GM23338 (cell line): ENCODE data around the gene SLAMF9. TPM values are rescaled to one million over a fixed set of nuclear protein-coding genes. Genes with fewer than 3 reads are reported as not detected.

Source experiments
- ATAC-seq: fragments of 200-7000 bp; cut with Tn5 transposase; 3 replicates; pipeline ENCODE4 v1.9.1; 2020
- DNase-seq: peaks from one replicate; pipeline ENCODE4 v3.0.0-alpha.2; 2015; ENCODE audit warnings: low spot score
- H2AFZ ChIP-seq: fragments of 200-600 bp; sonication (generic); 2 replicates; pipeline ENCODE4 v1.8.0; 2016; ENCODE audit warnings: antibody characterized with exemption, mild to moderate bottlenecking, moderate library complexity
- H3F3A ChIP-seq: fragments of 200-600 bp; sonication (generic); replicated peaks from 2 replicates; pipeline ENCODE4 v1.8.0; 2017; ENCODE audit warnings: antibody characterized with exemption, mixed run types, low read depth
- H3K27ac ChIP-seq: fragments of 200-600 bp; sonication (generic); 2 replicates; pipeline ENCODE4 v1.6.1; 2016; ENCODE audit warnings: low read depth
- H3K27me3 ChIP-seq: fragments of 200-600 bp; sonication (generic); 2 replicates; pipeline ENCODE4 v1.8.0; 2016; ENCODE audit warnings: mild to moderate bottlenecking, mixed run types, moderate library complexity; ENCODE audit not compliant: insufficient read depth
- H3K36me3 ChIP-seq: fragments of 200-600 bp; sonication (generic); 2 replicates; pipeline ENCODE4 v1.8.0; 2016; ENCODE audit warnings: mild to moderate bottlenecking; ENCODE audit not compliant: insufficient read depth
- H3K4me1 ChIP-seq: fragments of 200-600 bp; sonication (generic); 2 replicates; pipeline ENCODE4 v1.8.0; 2016; ENCODE audit warnings: mild to moderate bottlenecking, moderate library complexity; ENCODE audit not compliant: insufficient read depth
- H3K4me2 ChIP-seq: fragments of 200-600 bp; sonication (generic); 2 replicates; pipeline ENCODE4 v1.7.1; 2017; ENCODE audit warnings: mixed run types
- H3K4me3 ChIP-seq: fragments of 200-600 bp; sonication (generic); 2 replicates; pipeline ENCODE4 v1.6.1; 2016; ENCODE audit warnings: mixed run types
- H3K79me2 ChIP-seq: fragments of 200-600 bp; sonication (generic); replicated peaks from 2 replicates; pipeline ENCODE4 v1.8.0; 2017; ENCODE audit warnings: mild to moderate bottlenecking; ENCODE audit not compliant: insufficient read depth
- H3K9me2 ChIP-seq: fragments of 200-600 bp; sonication (generic); 2 replicates; pipeline ENCODE4 v1.8.0; 2017; ENCODE audit not compliant: insufficient read depth
- H4K20me1 ChIP-seq: fragments of 200-600 bp; sonication (generic); replicated peaks from 2 replicates; pipeline ENCODE4 v1.8.0; 2017; ENCODE audit warnings: mild to moderate bottlenecking; ENCODE audit not compliant: insufficient read depth
- H3K27ac Mint-ChIP-seq: 2 replicates; pipeline ENCODE4 v1.8.0; 2020; ENCODE audit warnings: inconsistent platforms, mild to moderate bottlenecking, moderate library complexity, mixed read lengths
- H3K27me3 Mint-ChIP-seq: 3 replicates; pipeline ENCODE4 v1.8.0; 2022; ENCODE audit warnings: low read depth, mild to moderate bottlenecking, moderate library complexity, mixed read lengths, inconsistent platforms; ENCODE audit not compliant: insufficient read depth, poor library complexity
- H3K36me3 Mint-ChIP-seq: 3 replicates; pipeline ENCODE4 v1.8.0; 2021; ENCODE audit warnings: low read depth, mild to moderate bottlenecking, inconsistent platforms, moderate library complexity, mixed read lengths
- H3K4me1 Mint-ChIP-seq: 3 replicates; pipeline ENCODE4 v1.8.0; 2020; ENCODE audit warnings: mild to moderate bottlenecking, inconsistent platforms, mixed read lengths
- H3K4me3 Mint-ChIP-seq: 3 replicates; pipeline ENCODE4 v1.8.0; 2021; ENCODE audit warnings: moderate library complexity, mild to moderate bottlenecking, inconsistent platforms, mixed read lengths
- H3K9me3 Mint-ChIP-seq: 3 replicates; pipeline ENCODE4 v1.8.0; 2020; ENCODE audit warnings: moderate library complexity, mild to moderate bottlenecking, inconsistent platforms, mixed read lengths
- CREB1 ChIP-seq: fragments of 250-450 bp; sonication (Bioruptor Pico); IDR thresholded peaks from 2 replicates; pipeline ENCODE4 v1.5.0; 2020; ENCODE audit warnings: low read depth, mild to moderate bottlenecking, moderate library complexity
- EZH2 ChIP-seq: fragments of 200-600 bp; sonication (generic); IDR thresholded peaks from one replicate; pipeline ENCODE4 v1.8.0; 2017; ENCODE audit warnings: antibody characterized with exemption, mild to moderate bottlenecking, low read depth; ENCODE audit not compliant: unreplicated experiment
- JUNB ChIP-seq: IDR thresholded peaks from one replicate; pipeline ENCODE4 v1.6.1; 2016; ENCODE audit warnings: antibody characterized with exemption; ENCODE audit not compliant: unreplicated experiment
- POLR2AphosphoS5 ChIP-seq: IDR thresholded peaks from 2 replicates; pipeline ENCODE4 v1.6.1; 2016; ENCODE audit warnings: antibody characterized with exemption, low read depth
- STAT1 ChIP-seq: IDR thresholded peaks from one replicate; pipeline ENCODE4 v1.6.1; 2016; ENCODE audit warnings: antibody characterized with exemption; ENCODE audit not compliant: unreplicated experiment
- ZNF114 ChIP-seq: fragments of 250-450 bp; sonication (Bioruptor Pico); IDR thresholded peaks from 2 replicates; pipeline ENCODE4 v1.5.0; 2020; ENCODE audit warnings: mild to moderate bottlenecking, moderate library complexity
- polyA plus RNA-seq: library from polyadenylated mRNA; unstranded; fragments of >200 nt; fragmentation: Nextera tagmentation; extraction: Ambion mirVana; gene quantifications from 2 replicates; pipeline ENCODE4 v1.2.1, GENCODE V29; 2016
- total RNA-seq: library from RNA; depleted of rRNA; stranded (reverse); fragments of >200 nt; shearing (Covaris generic); gene quantifications from 2 replicates; pipeline ENCODE4 v1.2.3, GENCODE V29; 2014
- TF ChIP-seq, protein P1 (sequence below), 2 experiments: fragments of 200-600 bp in 1 of 2; sonication (generic) in 1 of 2; conservative IDR thresholded peaks; 2 replicates each; pipeline versions ENCODE4 v1.5.1 to v1.6.1; 2016 to 2017; ENCODE audit warnings: antibody characterized with exemption in 2 of 2, low read depth in 2 of 2, mild to moderate bottlenecking in 2 of 2, moderate library complexity in 1 of 2
- TF ChIP-seq, protein P2 (sequence below): fragments of 250-450 bp; sonication (Bioruptor Pico); IDR thresholded peaks from 2 replicates; pipeline ENCODE4 v1.5.0; 2020; ENCODE audit warnings: mild to moderate bottlenecking, moderate library complexity
- TF ChIP-seq, protein P3 (sequence below): IDR thresholded peaks from 2 replicates; pipeline ENCODE4 v1.6.1; 2016; ENCODE audit warnings: antibody characterized with exemption
- TF ChIP-seq, protein P4 (sequence below): IDR thresholded peaks from one replicate; pipeline ENCODE4 v1.6.1; 2018; ENCODE audit warnings: antibody characterized with exemption; ENCODE audit not compliant: unreplicated experiment

SLAMF9 gene
- total and polyA plus RNA-seq, 2 experiments from 2014 or later: not detected

DNA sequence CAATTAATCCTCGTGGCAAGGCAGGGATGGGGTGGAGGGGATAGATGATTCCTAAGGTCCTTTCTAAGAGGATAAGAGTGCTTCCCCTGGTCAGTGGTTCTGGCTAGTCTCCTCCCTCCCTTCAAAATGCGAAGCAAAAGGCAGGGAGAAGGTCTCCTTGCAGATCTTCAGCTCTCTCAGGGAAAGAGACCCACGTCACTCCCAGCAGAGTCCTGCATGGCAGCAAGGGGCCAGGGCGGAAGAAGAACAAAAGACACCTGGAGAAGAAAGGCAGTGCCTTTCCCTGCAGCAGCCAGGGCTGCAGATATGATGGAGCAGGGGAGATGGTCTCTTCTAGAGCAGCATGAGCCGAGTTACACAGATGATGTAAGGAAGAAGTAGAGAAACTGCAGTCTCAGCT is 29.6 kb upstream of the SLAMF9 start (continued):
- TF ChIP-seq, protein P1, sequence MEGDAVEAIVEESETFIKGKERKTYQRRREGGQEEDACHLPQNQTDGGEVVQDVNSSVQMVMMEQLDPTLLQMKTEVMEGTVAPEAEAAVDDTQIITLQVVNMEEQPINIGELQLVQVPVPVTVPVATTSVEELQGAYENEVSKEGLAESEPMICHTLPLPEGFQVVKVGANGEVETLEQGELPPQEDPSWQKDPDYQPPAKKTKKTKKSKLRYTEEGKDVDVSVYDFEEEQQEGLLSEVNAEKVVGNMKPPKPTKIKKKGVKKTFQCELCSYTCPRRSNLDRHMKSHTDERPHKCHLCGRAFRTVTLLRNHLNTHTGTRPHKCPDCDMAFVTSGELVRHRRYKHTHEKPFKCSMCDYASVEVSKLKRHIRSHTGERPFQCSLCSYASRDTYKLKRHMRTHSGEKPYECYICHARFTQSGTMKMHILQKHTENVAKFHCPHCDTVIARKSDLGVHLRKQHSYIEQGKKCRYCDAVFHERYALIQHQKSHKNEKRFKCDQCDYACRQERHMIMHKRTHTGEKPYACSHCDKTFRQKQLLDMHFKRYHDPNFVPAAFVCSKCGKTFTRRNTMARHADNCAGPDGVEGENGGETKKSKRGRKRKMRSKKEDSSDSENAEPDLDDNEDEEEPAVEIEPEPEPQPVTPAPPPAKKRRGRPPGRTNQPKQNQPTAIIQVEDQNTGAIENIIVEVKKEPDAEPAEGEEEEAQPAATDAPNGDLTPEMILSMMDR (conservative IDR thresholded peaks at IDR 0.05; ENCODE audit: low read depth in 2 of 2): no peak
- no peak for TF ChIP-seq EZH2
- no peak for TF ChIP-seq ZNF114 (CRISPR knock-in tag)
- no peak for TF ChIP-seq JUNB

DNA sequence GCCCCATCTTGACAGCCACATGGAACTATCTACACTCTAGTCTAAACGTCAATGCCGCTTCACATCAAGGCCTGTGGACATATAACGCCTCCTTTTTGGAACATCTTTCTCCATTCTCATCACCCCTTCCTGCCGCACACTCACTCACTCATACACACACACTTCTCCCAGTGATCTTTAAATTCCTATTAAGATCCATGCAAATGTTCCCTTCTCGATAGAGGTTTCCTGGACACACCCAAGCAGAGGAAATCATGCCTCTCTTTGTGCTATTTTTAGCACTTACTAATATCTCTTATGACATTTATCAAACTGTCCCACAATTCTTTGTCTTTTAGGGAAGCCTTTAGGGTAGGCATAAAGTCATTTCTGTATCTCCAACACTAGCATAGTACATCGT is 28.2 kb upstream of the SLAMF9 start:
- H3K4me1 ChIP-seq: no peaks in the 10 kb centered on the region
- H3K4me3 ChIP-seq: no peak overlapping the region
- H3K27ac ChIP-seq: no peak overlapping the region
- Mint-ChIP-seq H3K4me3 (no peak overlapping the region), H3K9me3 (no peaks in the 10 kb centered on the region), H3K36me3 (no peaks in the 10 kb centered on the region), H3K27me3 (peaks cover 4% of the 10 kb centered on the region), H3K27ac (no peak overlapping the region), H3K4me1 (peaks cover 5% of the 10 kb centered on the region)
- H3K36me3 ChIP-seq: no peaks in the 10 kb centered on the region
- no peaks in the 10 kb centered on the region for H3K79me2 ChIP-seq
- no peaks in the 10 kb centered on the region for H4K20me1 ChIP-seq
- no peak overlapping the region for H3K4me2 ChIP-seq
- no peaks in the 10 kb centered on the region for H3F3A ChIP-seq
- DNase-seq: no peak
- no peak for ATAC-seq
- 0 out of 2 replicates have a peak, but pooled peaks cover 5% of the 10 kb centered on the region for H3K9me2 ChIP-seq
- H2AFZ ChIP-seq: no peak overlapping the region
- H3K27me3 ChIP-seq: no peaks in the 10 kb centered on the region
- TF ChIP-seq, protein P2, sequence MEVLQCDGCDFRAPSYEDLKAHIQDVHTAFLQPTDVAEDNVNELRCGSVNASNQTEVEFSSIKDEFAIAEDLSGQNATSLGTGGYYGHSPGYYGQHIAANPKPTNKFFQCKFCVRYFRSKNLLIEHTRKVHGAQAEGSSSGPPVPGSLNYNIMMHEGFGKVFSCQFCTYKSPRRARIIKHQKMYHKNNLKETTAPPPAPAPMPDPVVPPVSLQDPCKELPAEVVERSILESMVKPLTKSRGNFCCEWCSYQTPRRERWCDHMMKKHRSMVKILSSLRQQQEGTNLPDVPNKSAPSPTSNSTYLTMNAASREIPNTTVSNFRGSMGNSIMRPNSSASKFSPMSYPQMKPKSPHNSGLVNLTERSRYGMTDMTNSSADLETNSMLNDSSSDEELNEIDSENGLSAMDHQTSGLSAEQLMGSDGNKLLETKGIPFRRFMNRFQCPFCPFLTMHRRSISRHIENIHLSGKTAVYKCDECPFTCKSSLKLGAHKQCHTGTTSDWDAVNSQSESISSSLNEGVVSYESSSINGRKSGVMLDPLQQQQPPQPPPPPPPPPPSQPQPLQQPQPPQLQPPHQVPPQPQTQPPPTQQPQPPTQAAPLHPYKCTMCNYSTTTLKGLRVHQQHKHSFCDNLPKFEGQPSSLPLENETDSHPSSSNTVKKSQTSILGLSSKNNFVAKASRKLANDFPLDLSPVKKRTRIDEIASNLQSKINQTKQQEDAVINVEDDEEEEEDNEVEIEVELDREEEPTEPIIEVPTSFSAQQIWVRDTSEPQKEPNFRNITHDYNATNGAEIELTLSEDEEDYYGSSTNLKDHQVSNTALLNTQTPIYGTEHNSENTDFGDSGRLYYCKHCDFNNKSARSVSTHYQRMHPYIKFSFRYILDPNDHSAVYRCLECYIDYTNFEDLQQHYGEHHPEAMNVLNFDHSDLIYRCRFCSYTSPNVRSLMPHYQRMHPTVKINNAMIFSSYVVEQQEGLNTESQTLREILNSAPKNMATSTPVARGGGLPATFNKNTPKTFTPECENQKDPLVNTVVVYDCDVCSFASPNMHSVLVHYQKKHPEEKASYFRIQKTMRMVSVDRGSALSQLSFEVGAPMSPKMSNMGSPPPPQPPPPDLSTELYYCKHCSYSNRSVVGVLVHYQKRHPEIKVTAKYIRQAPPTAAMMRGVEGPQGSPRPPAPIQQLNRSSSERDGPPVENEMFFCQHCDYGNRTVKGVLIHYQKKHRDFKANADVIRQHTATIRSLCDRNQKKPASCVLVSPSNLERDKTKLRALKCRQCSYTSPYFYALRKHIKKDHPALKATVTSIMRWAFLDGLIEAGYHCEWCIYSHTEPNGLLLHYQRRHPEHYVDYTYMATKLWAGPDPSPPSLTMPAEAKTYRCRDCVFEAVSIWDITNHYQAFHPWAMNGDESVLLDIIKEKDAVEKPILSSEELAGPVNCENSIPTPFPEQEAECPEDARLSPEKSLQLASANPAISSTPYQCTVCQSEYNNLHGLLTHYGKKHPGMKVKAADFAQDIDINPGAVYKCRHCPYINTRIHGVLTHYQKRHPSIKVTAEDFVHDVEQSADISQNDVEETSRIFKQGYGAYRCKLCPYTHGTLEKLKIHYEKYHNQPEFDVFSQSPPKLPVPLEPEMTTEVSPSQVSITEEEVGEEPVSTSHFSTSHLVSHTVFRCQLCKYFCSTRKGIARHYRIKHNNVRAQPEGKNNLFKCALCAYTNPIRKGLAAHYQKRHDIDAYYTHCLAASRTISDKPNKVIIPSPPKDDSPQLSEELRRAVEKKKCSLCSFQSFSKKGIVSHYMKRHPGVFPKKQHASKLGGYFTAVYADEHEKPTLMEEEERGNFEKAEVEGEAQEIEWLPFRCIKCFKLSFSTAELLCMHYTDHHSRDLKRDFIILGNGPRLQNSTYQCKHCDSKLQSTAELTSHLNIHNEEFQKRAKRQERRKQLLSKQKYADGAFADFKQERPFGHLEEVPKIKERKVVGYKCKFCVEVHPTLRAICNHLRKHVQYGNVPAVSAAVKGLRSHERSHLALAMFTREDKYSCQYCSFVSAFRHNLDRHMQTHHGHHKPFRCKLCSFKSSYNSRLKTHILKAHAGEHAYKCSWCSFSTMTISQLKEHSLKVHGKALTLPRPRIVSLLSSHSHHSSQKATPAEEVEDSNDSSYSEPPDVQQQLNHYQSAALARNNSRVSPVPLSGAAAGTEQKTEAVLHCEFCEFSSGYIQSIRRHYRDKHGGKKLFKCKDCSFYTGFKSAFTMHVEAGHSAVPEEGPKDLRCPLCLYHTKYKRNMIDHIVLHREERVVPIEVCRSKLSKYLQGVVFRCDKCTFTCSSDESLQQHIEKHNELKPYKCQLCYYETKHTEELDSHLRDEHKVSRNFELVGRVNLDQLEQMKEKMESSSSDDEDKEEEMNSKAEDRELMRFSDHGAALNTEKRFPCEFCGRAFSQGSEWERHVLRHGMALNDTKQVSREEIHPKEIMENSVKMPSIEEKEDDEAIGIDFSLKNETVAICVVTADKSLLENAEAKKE (CRISPR knock-in tag): no peak
- TF ChIP-seq, protein P1 (conservative IDR thresholded peaks at IDR 0.05; ENCODE audit: low read depth in 2 of 2): no peak
- TF ChIP-seq ZNF114 (CRISPR knock-in tag): no peak
- TF ChIP-seq CREB1: no peak
- TF ChIP-seq, protein P3, sequence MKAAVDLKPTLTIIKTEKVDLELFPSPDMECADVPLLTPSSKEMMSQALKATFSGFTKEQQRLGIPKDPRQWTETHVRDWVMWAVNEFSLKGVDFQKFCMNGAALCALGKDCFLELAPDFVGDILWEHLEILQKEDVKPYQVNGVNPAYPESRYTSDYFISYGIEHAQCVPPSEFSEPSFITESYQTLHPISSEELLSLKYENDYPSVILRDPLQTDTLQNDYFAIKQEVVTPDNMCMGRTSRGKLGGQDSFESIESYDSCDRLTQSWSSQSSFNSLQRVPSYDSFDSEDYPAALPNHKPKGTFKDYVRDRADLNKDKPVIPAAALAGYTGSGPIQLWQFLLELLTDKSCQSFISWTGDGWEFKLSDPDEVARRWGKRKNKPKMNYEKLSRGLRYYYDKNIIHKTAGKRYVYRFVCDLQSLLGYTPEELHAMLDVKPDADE: no peak
- TF ChIP-seq EZH2: no peak
- TF ChIP-seq POLR2AphosphoS5: no peak
- no peak for TF ChIP-seq JUNB
- TF ChIP-seq STAT1: no peak
- TF ChIP-seq, protein P4, sequence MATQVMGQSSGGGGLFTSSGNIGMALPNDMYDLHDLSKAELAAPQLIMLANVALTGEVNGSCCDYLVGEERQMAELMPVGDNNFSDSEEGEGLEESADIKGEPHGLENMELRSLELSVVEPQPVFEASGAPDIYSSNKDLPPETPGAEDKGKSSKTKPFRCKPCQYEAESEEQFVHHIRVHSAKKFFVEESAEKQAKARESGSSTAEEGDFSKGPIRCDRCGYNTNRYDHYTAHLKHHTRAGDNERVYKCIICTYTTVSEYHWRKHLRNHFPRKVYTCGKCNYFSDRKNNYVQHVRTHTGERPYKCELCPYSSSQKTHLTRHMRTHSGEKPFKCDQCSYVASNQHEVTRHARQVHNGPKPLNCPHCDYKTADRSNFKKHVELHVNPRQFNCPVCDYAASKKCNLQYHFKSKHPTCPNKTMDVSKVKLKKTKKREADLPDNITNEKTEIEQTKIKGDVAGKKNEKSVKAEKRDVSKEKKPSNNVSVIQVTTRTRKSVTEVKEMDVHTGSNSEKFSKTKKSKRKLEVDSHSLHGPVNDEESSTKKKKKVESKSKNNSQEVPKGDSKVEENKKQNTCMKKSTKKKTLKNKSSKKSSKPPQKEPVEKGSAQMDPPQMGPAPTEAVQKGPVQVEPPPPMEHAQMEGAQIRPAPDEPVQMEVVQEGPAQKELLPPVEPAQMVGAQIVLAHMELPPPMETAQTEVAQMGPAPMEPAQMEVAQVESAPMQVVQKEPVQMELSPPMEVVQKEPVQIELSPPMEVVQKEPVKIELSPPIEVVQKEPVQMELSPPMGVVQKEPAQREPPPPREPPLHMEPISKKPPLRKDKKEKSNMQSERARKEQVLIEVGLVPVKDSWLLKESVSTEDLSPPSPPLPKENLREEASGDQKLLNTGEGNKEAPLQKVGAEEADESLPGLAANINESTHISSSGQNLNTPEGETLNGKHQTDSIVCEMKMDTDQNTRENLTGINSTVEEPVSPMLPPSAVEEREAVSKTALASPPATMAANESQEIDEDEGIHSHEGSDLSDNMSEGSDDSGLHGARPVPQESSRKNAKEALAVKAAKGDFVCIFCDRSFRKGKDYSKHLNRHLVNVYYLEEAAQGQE: no peak
